NCI-H2107 (cell line): Measurements from ENCODE around the gene SPTBN1.

Experiments
- DNase-seq: peaks from one replicate; lab custom pipeline; 2025; lab: John Stamatoyannopoulos, UW

Gene SPTBN1

DNA sequence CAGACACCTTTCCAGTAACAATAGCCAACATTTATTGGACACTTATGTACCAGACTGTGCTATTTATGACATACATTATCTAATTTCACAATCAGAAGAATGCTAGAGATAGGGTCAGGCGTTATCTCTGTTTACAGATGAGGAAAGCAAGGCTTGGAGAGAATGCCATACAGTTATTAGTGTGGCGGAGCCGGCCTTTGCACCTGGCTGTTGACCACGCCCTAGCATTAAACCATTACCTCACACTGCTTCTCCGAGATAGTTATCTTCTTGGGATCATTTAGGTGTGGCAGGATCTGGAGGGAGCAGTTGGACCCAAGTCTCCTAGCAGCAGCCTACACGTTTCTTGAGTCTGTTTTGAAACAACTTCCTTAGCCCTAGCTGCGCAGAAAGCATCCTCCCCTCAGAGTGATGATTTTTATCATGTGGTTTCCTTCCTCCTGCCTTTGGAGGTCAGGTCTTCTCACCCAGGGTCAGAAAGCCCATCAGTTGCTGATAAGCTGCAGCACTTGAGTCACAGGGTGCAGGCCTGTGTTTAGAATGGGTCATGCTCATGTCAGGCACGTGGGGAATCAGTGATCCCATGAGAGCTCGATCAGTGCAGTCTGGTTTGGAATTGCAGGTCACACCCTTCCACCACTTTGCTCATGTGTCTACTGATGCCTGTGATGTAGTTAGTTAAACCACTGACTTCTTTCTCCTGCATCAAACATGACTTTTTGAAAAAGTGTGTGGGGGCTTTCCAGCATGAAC, 118.2 kb downstream of the SPTBN1 start:
- no peak for DNase-seq

DNA sequence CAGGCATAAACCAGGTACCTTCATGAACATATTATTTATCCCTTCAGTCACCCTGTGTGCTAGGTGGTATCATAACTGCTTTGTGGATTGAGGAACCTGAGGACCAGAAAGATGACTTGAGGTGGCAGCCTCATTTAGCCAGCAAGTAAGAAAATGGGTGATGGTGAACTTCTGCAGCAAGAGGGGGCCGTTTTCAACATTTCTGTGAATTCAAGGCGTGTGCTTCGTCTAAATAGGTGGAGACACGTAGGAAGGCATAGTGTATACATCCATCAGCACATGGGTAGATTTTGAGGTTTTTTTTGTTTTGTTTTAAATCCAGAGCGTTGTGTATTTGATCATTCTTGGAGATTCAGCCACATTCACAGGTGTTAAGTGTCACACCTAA, 118.7 kb downstream of the SPTBN1 start:
- DNase-seq = no peak

DNA sequence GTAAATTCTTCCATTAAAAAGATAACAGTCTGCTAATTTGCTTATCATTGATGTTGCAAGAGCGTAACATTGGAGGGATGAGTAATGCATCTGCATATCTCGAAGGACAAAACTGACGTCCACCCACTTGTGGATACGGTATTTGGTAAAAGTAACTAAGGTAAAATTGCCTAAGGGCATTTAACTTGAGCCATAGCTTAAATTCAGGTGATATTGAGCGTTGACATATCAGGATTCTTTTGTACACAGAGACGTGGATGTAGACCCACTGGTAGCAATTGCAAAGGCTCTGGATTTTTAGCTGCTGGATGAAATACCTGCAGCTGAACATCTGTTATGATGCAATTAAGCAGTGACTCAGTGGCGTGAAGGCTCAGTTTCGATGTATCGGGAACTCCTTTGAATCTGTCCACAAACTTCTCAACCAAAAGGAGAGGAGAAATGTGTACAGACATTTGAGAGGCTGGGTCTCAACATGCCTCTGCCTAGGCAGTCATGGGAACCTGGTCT, 119.3 kb downstream of the SPTBN1 start:
- no peak for DNase-seq

DNA sequence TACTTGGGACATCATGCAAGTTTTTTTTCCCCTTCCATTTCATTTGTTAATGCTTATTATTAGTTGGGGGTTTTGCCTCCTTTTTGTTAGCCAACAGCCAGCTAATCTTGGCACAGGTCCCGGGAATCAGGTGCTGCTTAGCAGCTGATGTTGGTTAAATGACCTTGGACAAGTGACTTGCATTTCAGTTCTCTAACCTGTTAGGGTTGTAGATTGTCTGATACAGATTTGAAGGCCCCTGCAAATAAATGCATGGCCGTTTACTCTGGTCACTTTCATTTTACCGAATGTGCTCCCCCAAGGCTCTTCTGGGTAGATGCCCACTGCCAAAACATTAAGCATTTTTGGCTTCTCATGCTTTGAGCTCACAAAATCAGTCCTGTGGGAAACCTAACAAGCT, 120.9 kb downstream of the SPTBN1 start:
- DNase-seq = no peak

DNA sequence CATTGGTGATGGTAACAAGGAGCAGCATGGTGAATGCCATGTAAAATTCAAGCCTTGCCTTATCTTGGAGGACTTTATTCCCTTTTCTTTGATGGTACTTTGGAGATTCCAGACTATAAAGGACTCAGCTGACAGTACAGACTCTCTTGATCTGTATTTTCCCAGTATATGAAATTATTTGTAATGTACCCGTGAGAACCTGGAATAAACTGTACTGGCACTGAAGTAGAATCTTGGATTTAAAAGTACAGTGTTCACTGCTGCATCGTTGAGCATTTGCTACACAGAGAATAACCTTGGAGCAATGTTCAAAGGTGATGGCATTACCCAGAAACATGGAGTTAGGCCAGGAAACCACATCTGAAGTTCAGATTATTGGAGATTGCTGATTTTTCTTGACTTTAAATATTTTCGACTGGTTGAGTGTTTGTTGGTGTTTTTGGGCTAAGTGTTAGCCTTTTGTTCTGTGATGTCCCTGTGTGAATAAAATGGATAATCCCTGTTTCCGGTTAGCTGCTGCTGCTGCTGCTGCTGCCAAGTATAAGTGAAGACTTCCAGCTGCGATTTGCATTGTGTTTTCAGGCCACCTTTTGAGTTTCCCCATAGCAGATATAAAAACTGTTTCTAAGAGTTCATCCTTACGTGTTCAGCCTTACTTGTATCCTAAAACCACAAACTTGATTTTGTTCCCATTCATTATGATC, 122.0 kb downstream of the SPTBN1 start:
- no peak for DNase-seq

DNA sequence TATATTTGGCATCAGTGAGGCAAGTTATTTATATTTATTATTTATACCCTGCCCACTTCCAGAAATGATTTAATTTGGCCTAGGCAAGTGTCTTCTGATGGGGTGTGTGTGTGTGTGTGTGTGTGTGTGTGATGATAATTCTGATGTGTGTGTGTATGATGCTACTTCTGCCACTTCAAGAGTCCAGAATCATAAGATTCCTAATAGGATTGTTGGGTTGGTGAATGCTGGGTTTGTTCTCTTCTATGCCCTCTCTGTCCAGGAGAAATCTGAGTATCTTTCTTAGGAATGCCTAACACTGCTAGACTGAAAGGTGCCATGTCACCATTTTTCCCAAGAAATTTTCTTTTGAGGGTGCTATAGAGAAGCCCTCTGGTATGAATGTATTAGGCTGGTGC, 122.5 kb downstream of the SPTBN1 start:
- no peak for DNase-seq

DNA sequence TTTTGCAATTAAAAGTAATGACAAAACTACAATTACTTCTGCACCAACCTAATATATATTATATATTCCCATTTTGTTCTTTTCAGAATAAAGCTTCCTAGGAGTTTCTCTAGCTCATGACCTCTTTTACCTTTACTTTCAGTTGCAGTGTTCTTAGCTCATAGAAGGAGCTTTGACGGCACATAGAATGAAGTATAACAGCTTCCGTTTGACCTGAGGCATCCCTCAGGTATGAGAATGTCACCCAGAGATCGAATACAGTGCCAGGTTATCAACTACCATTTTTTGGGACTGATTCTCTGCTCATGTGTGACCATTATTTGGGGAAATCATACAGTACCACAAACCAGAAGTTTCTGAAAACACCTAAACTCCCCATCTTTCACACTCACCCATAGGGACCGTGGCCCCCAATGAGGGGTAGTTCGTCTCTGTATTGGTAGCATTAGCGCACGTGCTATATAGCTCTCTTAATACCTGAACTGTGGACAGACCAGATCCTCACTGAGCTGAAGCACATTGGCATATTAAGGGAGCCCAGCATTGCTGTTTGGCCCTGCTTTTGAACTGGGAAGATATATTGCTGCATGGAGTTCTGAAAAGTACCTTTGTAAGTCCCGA, 123.0 kb downstream of the SPTBN1 start:
- no peak for DNase-seq

DNA sequence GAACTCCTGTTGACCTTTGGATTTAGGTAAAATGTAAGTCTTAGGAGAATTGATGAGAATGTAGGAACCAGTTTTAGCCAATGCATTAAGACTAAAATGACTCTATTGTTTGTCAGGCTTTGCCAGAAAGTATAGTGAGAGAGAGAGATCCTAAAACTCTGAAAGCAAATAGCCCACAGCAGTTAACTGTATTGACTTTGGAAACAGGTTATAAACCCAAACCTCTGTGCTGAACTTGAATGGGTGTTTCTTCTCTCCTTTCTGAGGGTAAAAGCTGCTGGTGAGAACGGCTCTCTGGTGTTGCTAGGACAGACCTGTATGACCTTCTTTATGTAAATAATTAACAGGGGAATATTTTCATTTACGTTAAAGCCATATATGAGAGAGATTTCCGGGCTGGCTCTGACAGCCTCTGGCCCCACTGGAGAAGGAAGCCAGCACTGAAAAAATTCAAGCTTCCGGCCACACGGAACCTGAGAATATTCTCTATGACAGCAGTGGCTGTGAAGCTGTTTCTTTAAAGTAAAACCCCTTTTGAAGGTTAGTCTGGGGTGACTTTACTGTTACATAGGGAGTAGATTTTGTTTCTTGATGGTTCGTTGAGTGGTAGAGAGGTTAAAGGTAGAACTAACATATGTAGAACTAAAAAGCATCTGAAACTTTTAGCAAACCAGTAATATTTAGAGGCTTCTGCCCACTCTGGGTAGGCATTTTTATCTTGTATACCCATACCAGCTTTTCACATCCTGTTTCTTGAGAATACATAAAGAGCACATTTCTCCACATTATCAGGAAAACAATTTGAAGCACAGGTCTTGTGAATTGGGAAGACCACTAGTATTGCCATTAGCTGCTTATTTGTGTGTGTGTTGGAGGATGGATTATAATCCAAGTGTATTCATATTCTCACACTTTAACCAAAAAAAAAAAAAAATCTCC, 123.8 kb downstream of the SPTBN1 start:
- DNase-seq = no peak

DNA sequence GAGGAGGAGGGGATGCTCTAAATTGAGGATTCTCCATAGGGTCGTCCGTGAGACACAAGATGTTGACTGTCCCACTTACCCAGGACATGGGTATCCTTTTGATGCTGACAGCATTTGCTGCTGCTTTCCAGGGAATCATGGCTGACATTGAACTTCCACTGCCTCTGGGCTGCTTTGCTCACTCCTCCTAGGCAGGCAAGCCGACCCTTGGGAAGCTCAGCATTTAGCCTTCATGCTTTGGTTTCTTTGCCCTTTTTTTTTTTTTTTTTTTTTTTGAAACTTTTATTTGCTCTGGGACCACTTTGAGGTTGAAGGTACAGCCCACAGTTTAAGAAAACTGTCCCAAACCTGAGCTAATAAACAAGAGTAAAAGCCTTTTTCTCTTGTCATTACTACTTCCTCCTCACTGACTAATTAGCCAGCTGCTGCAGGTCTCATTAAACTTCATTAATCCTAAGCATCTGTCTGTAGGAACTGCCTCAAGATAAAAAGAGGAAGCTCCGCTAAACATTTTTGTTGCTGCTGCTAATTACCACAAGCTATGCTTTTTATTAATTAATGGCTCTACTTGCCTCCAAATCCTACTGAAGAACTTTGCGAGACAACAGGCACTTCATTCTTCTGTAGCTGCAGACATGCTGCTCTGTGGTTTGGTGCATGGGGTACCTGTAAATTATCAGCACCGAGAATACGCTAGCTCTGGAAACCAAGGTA, 125.4 kb downstream of the SPTBN1 start:
- no peak for DNase-seq

DNA sequence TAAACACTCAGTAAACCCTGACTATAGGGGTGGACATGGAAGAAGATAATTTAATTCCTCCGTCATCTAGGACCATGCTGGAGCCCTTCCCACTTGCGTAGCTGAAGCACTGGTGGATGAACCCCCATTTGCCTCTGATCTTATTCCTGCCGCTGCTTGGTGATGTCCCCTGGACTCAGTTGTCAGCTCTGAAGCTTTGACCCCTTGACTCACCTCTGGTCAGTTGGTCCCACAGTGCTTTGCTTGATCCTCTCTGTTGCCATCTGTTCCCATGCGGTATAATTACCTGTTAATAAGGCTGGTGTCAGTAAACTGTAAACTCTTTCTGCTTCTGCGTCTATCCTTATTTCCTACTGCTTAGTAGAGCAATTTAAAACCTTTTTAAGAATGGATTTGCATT, 126.9 kb downstream of the SPTBN1 start:
- no peak for DNase-seq

DNA sequence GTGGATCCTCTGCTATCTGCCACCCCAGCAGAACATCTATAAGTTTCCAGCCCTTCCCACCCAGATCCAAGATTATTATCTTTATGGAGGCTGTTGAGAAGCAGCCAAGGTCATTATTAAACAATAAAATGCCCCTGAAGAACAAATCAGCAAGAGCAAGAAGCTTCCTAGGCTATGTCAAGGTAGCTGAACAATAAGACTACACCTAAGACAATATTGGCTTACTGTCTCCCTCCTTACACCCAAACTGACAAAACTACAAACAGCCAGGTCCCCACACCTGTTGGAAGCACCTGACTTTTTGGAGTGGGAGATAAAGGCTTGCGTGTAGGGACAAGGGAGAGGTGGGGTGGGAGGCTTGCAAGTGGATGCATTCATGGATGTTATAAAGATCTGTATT, 128.5 kb downstream of the SPTBN1 start:
- DNase-seq = no peak

DNA sequence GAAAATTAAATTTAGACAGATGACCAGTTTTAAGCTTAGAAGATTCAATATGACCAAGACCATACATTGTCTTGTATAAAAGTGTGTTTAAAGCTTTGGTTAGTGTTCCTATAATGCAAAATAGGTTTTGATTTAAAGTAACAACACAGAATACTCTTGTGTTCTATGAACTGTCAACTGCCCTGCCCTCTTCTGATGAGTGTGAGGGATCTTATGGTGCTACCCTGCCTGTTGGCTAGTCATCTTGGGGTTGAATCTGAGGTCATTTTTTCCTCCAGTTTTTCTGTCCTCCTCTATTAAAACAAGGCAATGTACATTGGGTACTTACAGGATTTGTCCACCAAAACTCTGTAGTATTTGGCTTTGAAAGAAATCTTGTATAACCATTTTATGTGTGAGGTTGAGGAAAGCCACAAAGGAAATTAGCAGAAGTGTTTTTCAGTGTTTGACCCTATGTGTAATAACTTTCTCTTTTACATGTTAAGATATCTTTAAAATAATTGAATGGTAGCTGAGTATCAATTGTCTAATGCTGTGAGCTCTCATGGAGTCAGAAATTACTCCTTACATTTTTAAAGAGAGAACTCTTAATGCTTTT, 129.1 kb downstream of the SPTBN1 start:
- no peak for DNase-seq

DNA sequence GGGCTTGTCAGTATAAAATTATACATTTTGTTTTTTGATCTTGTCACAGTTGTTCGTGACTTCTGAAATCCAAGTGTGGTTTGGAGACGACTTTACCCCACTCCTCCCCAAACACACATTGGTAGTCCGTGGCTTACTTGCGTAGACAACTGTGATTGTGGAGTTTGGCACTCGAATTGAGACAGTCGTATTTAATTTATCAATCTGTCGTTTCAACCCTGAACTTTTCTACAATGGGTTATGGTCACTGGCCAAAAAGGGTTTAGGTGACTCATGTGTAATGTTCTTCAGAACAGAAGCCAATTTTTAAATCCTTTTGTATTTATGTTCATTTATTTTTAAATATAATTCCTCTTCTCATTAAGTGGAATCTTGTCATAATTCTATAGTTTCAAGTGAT, 129.9 kb downstream of the SPTBN1 start:
- DNase-seq = no peak

DNA sequence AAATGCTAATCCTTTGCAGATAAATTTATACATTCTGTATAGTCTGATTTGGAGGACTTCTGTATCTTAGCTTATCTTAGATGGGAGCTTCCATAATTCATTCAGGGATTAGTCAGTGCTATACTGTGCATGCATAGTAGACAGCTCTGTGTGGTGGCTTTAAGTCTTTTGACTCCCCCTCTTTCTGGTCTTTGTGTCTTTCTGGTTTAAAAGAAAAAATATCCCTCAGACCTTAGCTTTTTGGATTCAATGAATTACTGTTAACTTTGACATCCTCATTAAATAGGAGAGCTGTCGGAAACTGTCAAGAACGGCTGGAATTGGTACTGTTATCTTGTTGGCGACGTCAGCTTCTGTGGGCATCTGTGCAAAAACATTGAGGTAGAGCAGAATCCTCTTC, 130.4 kb downstream of the SPTBN1 start:
- DNase-seq = no peak

DNA sequence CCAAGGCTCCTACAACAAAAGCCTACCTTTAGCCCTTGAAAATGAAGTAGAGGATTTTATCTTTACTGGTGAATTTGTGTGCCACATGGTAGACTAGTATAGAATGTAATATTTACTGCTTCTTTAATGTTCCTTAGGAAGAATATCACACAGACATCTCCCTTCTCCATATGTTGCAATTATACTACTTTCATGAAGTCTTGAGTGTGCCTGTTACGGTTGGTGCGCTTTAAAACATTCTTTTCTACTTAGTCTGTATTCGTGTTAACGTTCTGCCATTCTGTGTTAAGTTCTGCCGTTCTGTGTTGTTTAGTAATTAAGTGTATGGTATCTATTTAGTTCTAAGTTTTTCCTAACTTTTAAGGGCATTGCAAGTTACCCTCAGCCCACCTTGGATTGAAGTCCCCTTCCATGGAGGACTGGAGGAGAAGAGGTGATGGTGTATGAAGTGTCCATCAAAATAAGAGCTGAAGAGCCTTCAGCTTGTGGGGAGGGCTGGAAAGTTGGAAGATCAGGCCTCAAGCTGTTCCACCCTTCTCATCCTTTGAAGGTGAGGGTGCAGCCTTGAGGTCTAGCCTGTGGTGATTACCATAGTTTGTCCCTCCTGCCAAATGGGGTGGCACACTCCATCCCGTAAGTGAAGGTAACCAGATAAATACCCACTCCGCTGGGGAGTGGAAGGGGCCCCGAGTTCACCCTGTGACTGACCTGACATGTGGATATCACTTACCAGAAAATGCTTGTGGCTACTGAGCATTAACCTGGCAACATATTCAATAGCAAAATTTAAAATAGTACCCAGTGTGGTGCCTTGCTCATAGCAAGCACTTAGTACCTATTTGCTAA, 131.3 kb downstream of the SPTBN1 start:
- DNase-seq = no peak

DNA sequence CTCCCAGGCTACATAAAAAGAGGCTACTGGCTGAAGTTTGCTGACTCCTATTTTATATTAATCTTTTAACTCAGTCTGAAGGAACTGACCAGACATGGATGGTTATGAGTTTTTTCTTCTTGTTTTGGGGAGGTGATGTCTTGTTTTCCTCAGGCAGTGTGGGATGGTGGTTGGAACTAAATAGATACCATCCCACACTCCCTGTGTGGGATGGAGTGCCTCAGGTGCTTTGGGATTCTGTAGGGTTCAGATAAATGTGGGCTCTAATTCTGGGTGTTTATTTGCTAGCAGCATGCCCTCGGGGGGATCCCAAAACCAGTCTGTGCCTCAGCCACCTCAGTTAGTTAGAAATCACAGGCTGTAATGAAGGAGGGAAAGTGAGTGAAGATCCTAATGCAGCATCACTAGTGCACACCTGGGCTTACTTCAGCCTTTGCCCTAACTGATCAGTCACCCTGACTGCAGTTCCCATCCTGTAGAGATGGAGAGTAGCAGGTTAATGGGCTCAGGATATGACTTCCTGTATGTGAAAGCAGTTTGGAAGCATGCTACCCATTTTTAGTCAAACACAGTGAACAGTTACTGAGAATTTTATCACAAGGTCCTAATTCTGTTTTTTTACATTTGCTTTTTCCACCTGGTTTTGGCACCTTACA, 132.2 kb downstream of the SPTBN1 start:
- DNase-seq = no peak

DNA sequence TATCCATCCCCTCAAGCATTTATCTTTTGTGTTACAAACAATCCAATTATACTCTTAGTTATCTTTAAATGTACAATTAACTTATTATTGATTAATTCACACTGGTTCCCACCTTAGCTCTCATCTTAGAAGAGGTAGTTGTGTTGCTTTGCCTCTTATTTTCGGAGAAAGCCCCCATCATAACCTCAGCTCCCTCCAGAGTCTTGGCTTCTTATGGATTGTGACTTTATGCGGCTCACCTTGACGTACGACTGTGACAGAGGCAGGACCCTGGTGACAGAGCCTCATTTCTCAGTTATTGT, 132.9 kb downstream of the SPTBN1 start:
- DNase-seq = no peak

DNA sequence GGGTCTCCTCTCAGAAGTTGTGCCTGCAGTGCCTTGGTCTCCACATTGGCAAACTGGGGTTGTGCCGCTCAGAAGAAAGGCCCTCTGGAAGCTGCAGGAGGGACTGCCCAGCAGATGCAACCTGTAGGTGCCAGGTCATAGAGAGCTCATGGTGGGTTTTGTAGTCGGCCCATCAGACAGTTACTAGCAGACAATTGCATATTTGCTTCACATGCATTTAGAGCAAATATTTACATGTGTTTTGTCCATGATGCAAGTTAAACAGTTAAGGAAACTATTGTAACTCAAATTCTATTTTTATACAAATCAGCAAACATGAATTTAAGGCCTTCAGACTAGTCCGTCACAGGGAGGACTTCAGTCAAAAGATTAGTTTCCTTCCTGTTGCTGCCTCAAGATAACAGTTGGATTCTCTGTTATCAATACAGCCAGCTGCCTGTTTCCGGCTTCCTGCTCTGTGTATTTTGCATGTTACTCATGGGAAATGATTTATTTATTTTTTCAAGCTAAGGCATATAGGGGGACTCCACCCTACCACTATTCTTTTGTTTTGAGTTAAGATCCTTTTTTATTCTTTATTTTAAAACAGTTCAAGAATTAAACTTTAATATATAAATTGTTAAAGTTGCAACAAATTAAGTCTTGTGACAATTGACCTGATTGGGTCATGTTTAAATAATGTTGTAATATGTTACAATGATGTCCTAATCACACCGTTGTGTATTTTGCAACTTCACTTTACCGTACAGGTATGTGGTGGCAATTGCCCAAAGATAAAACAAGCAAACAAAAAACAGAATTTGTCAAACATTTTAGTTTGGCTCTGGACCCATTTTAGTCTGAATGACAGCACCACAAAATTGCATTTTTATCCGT, 133.5 kb downstream of the SPTBN1 start:
- no peak for DNase-seq
